Neutrophil (primary cell): Measurements from ENCODE around the gene BABAM2.
"Not testable (repeated sequence)": the region's sequence is repeated elsewhere in the genome, so short reads cannot be mapped to it uniquely, and the experiment has no call there.

Experiments used
- H3K27ac ChIP-seq: fragments of 200-600 bp; sonication (generic); 2 replicates; pipeline ENCODE4 v1.5.1; 2016; ENCODE audit warnings: mild to moderate bottlenecking, moderate library complexity
- H3K27me3 ChIP-seq: fragments of 200-600 bp; sonication (generic); 2 replicates; pipeline ENCODE4 v1.6.0; 2016; ENCODE audit warnings: mild to moderate bottlenecking
- H3K36me3 ChIP-seq: fragments of 200-600 bp; sonication (generic); 2 replicates; pipeline ENCODE4 v1.5.1; 2017
- H3K4me1 ChIP-seq, 2 experiments: fragments of 200-600 bp in 1 of 2; sonication (generic) in 1 of 2; 1 replicate in 1 of 2; 2 replicates in 1 of 2; pipeline versions ENCODE4 v1.5.1 to v1.6.1; 2013 to 2016; ENCODE audit warnings: low read depth in 1 of 2, low read length in 1 of 2, mild to moderate bottlenecking in 1 of 2, moderate library complexity in 1 of 2; ENCODE audit not compliant: control insufficient read depth in 1 of 2, insufficient read depth in 1 of 2
- H3K4me3 ChIP-seq, 2 experiments: fragments of 200-600 bp in 1 of 2; sonication (generic) in 1 of 2; 1 replicate in 1 of 2; 2 replicates in 1 of 2; pipeline ENCODE4 v1.5.1; 2013 to 2016; ENCODE audit warnings: low read depth in 1 of 2, low read length in 1 of 2, mild to moderate bottlenecking in 1 of 2, moderate library complexity in 1 of 2
- H3K9me3 ChIP-seq: fragments of 200-600 bp; sonication (generic); 2 replicates; pipeline ENCODE4 v1.5.1; 2016
- CTCF ChIP-seq: fragments of 200-600 bp; sonication (generic); IDR thresholded peaks from 2 replicates; pipeline ENCODE4 v1.5.1; 2016; ENCODE audit warnings: antibody characterized with exemption

Gene BABAM2

GRCh38 chr2:27856956-27857355 is 33.6 kb upstream of the BABAM2 start:
- Histone ChIP-seq H3K4me3 (no peak overlapping the region), H3K27me3 (no peaks in the 10 kb centered on the region), H3K9me3 (no peaks in the 10 kb centered on the region), H3K27ac (no peak overlapping the region), H3K4me1 (no peaks in the 10 kb centered on the region), H3K36me3 (no peaks in the 10 kb centered on the region)
- TF ChIP-seq CTCF, result no peak

GRCh38 chr2:27857417-27858172 is 32.9 kb upstream of the BABAM2 start:
- no peaks in the 10 kb centered on the region for H3K9me3 ChIP-seq
- no peak overlapping the region for H3K27ac ChIP-seq
- TF ChIP-seq CTCF, result no peak

GRCh38 chr2:27860111-27860510 is 30.4 kb upstream of the BABAM2 start:
- TF ChIP-seq CTCF, result no peak
- no peaks in the 10 kb centered on the region for H3K27me3 ChIP-seq
- H3K4me3 ChIP-seq, result no peak overlapping the region
- H3K4me1 ChIP-seq, result no peaks in the 10 kb centered on the region
- H3K9me3 ChIP-seq, result no peaks in the 10 kb centered on the region
- no peaks in the 10 kb centered on the region for H3K36me3 ChIP-seq
- no peak overlapping the region for H3K27ac ChIP-seq

More at GRCh38 chr2:27857417-27858172, 32.9 kb upstream of the BABAM2 start:
- H3K36me3 ChIP-seq, result no peaks in the 10 kb centered on the region
- no peaks in the 10 kb centered on the region for H3K4me1 ChIP-seq
- no peak overlapping the region for H3K4me3 ChIP-seq
- H3K27me3 ChIP-seq, result no peaks in the 10 kb centered on the region

GRCh38 chr2:27863146-27863545 is 27.4 kb upstream of the BABAM2 start:
- Histone ChIP-seq H3K9me3 (no peaks in the 10 kb centered on the region), H3K27ac (no peak overlapping the region), H3K36me3 (no peaks in the 10 kb centered on the region), H3K4me1 (no peaks in the 10 kb centered on the region), H3K4me3 (no peak overlapping the region), H3K27me3 (no peaks in the 10 kb centered on the region)
- no peak for TF ChIP-seq CTCF

- not testable (repeated sequence) for H3K27ac ChIP-seq, H3K9me3 ChIP-seq, H3K27me3 ChIP-seq, H3K4me1 ChIP-seq, H3K4me3 ChIP-seq, H3K36me3 ChIP-seq
Measured at GRCh38 chr2:27863955-27864354, 26.6 kb upstream of the BABAM2 start.

GRCh38 chr2:27866237-27866636 is 24.3 kb upstream of the BABAM2 start:
- H3K27me3 ChIP-seq, result no peaks in the 10 kb centered on the region
- H3K4me1 ChIP-seq, result no peaks in the 10 kb centered on the region
- H3K4me3 ChIP-seq, result no peak overlapping the region
- no peaks in the 10 kb centered on the region for H3K36me3 ChIP-seq
- H3K9me3 ChIP-seq, result no peaks in the 10 kb centered on the region
- no peak for TF ChIP-seq CTCF
- H3K27ac ChIP-seq, result no peak overlapping the region
